PC-3 (cell line): Measurements from ENCODE around the gene RERE. TPM values are rescaled to one million over a fixed set of nuclear protein-coding genes. Genes with fewer than 3 reads are reported as not detected.

Experiments
- ATAC-seq: fragments of 200-7000 bp; cut with Tn5 transposase; 2 replicates; pipeline ENCODE4 v1.9.1; 2020; ENCODE audit warnings: mild to moderate bottlenecking, moderate library complexity
- BruUV-seq: library from RNA; stranded (reverse); fragments of 400-500 nt; replicated peaks from 2 replicates; lab custom pipeline; 2021; lab: Mats Ljungman, UMichigan
- CTCF ChIA-PET: fragments of 300-600 bp; sonication (Branson Sonifier 250); formaldehyde crosslinking; loops from one replicate; lab custom pipeline; 2022; ENCODE audit warnings: antibody characterized with exemption; lab: Charles Lee
- POLR2A ChIA-PET: fragments of 300-600 bp; sonication (Branson Sonifier 250); formaldehyde crosslinking; loops from one replicate; lab custom pipeline; 2022; ENCODE audit warnings: antibody characterized with exemption; ENCODE audit not compliant: unreplicated experiment; lab: Charles Lee
- DNase-seq: peaks from one replicate; pipeline ENCODE4 v3.0.0-alpha.2; 2015
- H2AFZ ChIP-seq: fragments of 300-600 bp; sonication (generic); 2 replicates; pipeline ENCODE4 v1.6.0; 2016; ENCODE audit warnings: antibody characterized with exemption, low read length
- H3F3A ChIP-seq: fragments of 300-600 bp; sonication (generic); one replicate; pipeline ENCODE4 v1.6.0; 2017; ENCODE audit warnings: antibody characterized with exemption, low read length, control low read depth, mild to moderate bottlenecking; ENCODE audit not compliant: unreplicated experiment
- H3K27ac ChIP-seq: fragments of 300-600 bp; sonication (generic); 2 replicates; pipeline ENCODE4 v1.5.1; 2016; ENCODE audit warnings: mild to moderate bottlenecking, low read length
- H3K27me3 ChIP-seq: fragments of 300-600 bp; sonication (generic); 2 replicates; pipeline ENCODE4 v1.6.1; 2016; ENCODE audit warnings: low read length, mixed read lengths
- H3K36me3 ChIP-seq: fragments of 300-600 bp; sonication (generic); 2 replicates; pipeline ENCODE4 v1.6.1; 2016; ENCODE audit warnings: low read depth, mixed run types, low read length, mixed read lengths
- H3K4me1 ChIP-seq: fragments of 300-600 bp; sonication (generic); 2 replicates; pipeline ENCODE4 v1.5.1; 2016; ENCODE audit warnings: low read length; ENCODE audit not compliant: insufficient read depth
- H3K4me2 ChIP-seq: fragments of 300-600 bp; sonication (generic); 2 replicates; pipeline ENCODE4 v1.6.0; 2016; ENCODE audit warnings: low read length
- H3K4me3 ChIP-seq: fragments of 300-600 bp; sonication (generic); 2 replicates; pipeline ENCODE4 v1.5.1; 2016; ENCODE audit warnings: mild to moderate bottlenecking, low read length, mixed read lengths
- H3K79me2 ChIP-seq: fragments of 300-600 bp; sonication (generic); 2 replicates; pipeline ENCODE4 v1.6.1; 2017; ENCODE audit warnings: low read length, mixed read lengths
- H3K9ac ChIP-seq: fragments of 300-600 bp; sonication (generic); 2 replicates; pipeline ENCODE4 v1.6.0; 2016; ENCODE audit warnings: mild to moderate bottlenecking, low read length
- H3K9me2 ChIP-seq: fragments of 300-600 bp; sonication (generic); replicated peaks from 2 replicates; pipeline ENCODE4 v1.6.1; 2016; ENCODE audit warnings: mixed run types, low read length, mixed read lengths
- H3K9me3 ChIP-seq: fragments of 300-600 bp; sonication (generic); 2 replicates; pipeline ENCODE4 v1.6.1; 2016; ENCODE audit warnings: low read length, mixed read lengths
- H4K20me1 ChIP-seq: fragments of 300-600 bp; sonication (generic); 2 replicates; pipeline ENCODE4 v1.6.1; 2016; ENCODE audit warnings: low read length, mixed read lengths
- EZH2 ChIP-seq: fragments of 300-600 bp; sonication (generic); IDR thresholded peaks from one replicate; pipeline ENCODE4 v1.6.1; 2017; ENCODE audit warnings: antibody characterized with exemption, mild to moderate bottlenecking, low read length; ENCODE audit not compliant: unreplicated experiment
- EZH2phosphoT487 ChIP-seq: fragments of 300-600 bp; sonication (generic); IDR thresholded peaks from 2 replicates; pipeline ENCODE4 v1.6.1; 2018; ENCODE audit warnings: mild to moderate bottlenecking, antibody characterized with exemption, low read length, borderline replicate concordance
- intact Hi-C: fragments of 100-400 bp; cut with micrococcal nuclease; formaldehyde crosslinking; loops from 2 replicates; pipeline ENCODE4 v1.9.0; 2023
- total RNA-seq: library from RNA; depleted of rRNA; stranded (reverse); fragments of >200 nt; gene quantifications from 2 replicates; pipeline ENCODE4 v1.2.3, GENCODE V29; 2014
- TF ChIP-seq, protein P1 (sequence below): fragments of 300-600 bp; sonication (generic); conservative IDR thresholded peaks from 2 replicates; pipeline ENCODE4 v1.5.1; 2017; ENCODE audit warnings: antibody characterized with exemption, low read depth, mild to moderate bottlenecking, low read length

The RERE gene
- total RNA-seq, 1 experiment from 2014 or later, result 24.2 TPM

DNA sequence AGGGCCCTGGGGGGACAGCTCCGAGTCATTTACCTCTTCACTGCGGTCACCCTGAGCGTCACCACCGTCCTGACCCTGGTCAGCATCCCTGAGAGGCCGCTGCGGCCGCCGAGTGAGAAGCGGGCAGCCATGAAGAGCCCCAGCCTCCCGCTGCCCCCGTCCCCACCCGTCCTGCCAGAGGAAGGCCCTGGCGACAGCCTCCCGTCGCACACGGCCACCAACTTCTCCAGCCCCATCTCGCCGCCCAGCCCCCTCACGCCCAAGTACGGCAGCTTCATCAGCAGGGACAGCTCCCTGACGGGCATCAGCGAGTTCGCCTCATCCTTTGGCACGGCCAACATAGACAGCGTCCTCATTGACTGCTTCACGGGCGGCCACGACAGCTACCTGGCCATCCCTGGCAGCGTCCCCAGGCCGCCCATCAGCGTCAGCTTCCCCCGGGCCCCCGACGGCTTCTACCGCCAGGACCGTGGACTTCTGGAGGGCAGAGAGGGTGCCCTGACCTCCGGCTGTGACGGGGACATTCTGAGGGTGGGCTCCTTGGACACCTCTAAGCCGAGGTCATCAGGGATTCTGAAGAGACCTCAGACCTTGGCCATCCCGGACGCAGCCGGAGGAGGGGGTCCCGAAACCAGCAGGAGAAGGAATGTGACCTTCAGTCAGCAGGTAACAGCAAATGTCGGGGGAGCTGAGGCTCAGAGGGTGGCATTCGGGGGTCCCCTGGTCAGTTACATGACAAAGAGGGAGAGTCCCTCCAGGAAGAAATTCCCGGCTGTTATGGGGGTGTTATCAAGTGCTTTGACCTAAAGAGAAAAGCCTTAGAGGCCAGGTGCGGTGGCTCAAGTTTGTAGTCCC lies 486.9 kb downstream of the RERE start:
- Histone ChIP-seq H3K9me3 (no peaks in the 10 kb centered on the region), H3K9ac (no peak overlapping the region), H4K20me1 (no peaks in the 10 kb centered on the region), H3K27me3 (no peaks in the 10 kb centered on the region), H2AFZ (no peak overlapping the region), H3K36me3 (no peaks in the 10 kb centered on the region), H3K27ac (no peak overlapping the region), H3K9me2 (no peaks in the 10 kb centered on the region), H3K79me2 (no peaks in the 10 kb centered on the region), H3K4me3 (no peak overlapping the region), H3F3A (no peaks in the 10 kb centered on the region), H3K4me1 (no peaks in the 10 kb centered on the region), H3K4me2 (no peak overlapping the region)
- DNase-seq (no peak), ATAC-seq (no peak)
- intact Hi-C loops, result no loop called here
- TF ChIP-seq EZH2 (no peak), EZH2phosphoT487 (no peak)
- TF ChIP-seq, protein P1, sequence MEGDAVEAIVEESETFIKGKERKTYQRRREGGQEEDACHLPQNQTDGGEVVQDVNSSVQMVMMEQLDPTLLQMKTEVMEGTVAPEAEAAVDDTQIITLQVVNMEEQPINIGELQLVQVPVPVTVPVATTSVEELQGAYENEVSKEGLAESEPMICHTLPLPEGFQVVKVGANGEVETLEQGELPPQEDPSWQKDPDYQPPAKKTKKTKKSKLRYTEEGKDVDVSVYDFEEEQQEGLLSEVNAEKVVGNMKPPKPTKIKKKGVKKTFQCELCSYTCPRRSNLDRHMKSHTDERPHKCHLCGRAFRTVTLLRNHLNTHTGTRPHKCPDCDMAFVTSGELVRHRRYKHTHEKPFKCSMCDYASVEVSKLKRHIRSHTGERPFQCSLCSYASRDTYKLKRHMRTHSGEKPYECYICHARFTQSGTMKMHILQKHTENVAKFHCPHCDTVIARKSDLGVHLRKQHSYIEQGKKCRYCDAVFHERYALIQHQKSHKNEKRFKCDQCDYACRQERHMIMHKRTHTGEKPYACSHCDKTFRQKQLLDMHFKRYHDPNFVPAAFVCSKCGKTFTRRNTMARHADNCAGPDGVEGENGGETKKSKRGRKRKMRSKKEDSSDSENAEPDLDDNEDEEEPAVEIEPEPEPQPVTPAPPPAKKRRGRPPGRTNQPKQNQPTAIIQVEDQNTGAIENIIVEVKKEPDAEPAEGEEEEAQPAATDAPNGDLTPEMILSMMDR, result no peak
- no TSS peak for BruUV-seq
- POLR2A ChIA-PET, result no interaction called here
- CTCF ChIA-PET, result no interaction called here

DNA sequence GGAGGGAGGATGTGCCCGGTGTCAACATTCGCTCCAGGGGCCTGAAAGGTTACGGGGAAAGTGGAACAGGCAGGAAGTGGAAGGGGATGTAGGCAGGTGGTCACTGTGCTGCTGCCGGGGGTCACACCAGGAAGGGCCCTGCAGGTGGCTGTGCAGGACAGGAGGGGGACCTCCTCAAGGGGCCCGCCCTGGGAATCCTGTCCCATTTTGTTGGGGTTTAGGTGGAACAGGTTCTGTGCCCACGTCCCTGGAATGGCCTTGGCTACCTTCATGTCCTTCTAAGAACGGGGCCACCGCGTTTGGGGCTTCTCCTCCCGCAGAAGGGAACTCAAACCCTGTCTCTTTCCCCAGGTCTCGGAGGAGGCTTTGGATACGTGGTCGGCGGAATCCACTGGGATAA lies 487.6 kb downstream of the RERE start:
- intact Hi-C loops, result no loop called here
- CTCF ChIA-PET, result no interaction called here
- BruUV-seq, result no TSS peak
- Histone ChIP-seq H3F3A (no peaks in the 10 kb centered on the region), H2AFZ (no peak overlapping the region), H3K4me1 (no peaks in the 10 kb centered on the region), H3K9ac (no peak overlapping the region), H3K27ac (no peak overlapping the region), H3K4me3 (no peak overlapping the region), H4K20me1 (no peaks in the 10 kb centered on the region), H3K27me3 (no peaks in the 10 kb centered on the region), H3K79me2 (no peaks in the 10 kb centered on the region), H3K9me2 (no peaks in the 10 kb centered on the region), H3K36me3 (no peaks in the 10 kb centered on the region), H3K4me2 (no peak overlapping the region), H3K9me3 (no peaks in the 10 kb centered on the region)
- TF ChIP-seq EZH2 (no peak), EZH2phosphoT487 (no peak)
- TF ChIP-seq, protein P1, result no peak
- DNase-seq (no peak), ATAC-seq (no peak)
- POLR2A ChIA-PET, result no interaction called here

DNA sequence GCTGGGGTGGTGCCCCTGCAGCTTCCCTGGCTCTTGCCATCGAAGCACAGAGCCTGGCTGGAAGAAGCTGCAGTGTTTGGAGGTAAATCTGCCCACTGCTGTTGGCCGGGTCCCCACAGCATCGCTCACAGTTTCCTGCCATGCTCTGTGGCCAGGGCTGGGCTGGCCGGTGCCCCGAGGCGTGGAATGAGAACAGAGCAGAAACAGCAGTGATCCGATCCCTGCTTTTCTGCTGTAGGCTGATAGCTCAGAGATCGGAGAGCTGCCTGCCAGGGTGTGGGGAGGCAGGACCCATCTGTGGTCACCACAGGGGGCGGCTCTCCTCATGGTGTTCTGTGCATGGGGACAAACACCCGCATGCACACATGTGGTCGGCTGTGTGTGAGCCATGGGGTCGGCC lies 488.0 kb downstream of the RERE start:
- Histone ChIP-seq H3K9ac (no peak overlapping the region), H3F3A (no peaks in the 10 kb centered on the region), H3K4me2 (no peak overlapping the region), H3K27me3 (no peaks in the 10 kb centered on the region), H4K20me1 (no peaks in the 10 kb centered on the region), H2AFZ (no peak overlapping the region), H3K9me3 (no peaks in the 10 kb centered on the region), H3K27ac (no peak overlapping the region), H3K4me3 (no peak overlapping the region), H3K4me1 (no peaks in the 10 kb centered on the region), H3K79me2 (no peaks in the 10 kb centered on the region), H3K36me3 (no peaks in the 10 kb centered on the region), H3K9me2 (no peaks in the 10 kb centered on the region)
- BruUV-seq, result no TSS peak
- TF ChIP-seq EZH2phosphoT487 (no peak), EZH2 (no peak)
- ATAC-seq (peak; percentile 66), DNase-seq (no peak)
- POLR2A ChIA-PET, result no interaction called here
- CTCF ChIA-PET, result no interaction called here
- intact Hi-C loops, result no loop called here
